GM19468 (cell line): ENCODE measurements around the gene CDH16.

Experiments used
- ATAC-seq: cut with Tn5 transposase; IDR thresholded peaks from one replicate; pipeline ENCODE4 v1.9.1; 2021; ENCODE audit warnings: mild to moderate bottlenecking, moderate library complexity, moderate number of reproducible peaks; ENCODE audit not compliant: unreplicated experiment; ENCODE audit errors: extremely low read depth

The CDH16 gene

DNA sequence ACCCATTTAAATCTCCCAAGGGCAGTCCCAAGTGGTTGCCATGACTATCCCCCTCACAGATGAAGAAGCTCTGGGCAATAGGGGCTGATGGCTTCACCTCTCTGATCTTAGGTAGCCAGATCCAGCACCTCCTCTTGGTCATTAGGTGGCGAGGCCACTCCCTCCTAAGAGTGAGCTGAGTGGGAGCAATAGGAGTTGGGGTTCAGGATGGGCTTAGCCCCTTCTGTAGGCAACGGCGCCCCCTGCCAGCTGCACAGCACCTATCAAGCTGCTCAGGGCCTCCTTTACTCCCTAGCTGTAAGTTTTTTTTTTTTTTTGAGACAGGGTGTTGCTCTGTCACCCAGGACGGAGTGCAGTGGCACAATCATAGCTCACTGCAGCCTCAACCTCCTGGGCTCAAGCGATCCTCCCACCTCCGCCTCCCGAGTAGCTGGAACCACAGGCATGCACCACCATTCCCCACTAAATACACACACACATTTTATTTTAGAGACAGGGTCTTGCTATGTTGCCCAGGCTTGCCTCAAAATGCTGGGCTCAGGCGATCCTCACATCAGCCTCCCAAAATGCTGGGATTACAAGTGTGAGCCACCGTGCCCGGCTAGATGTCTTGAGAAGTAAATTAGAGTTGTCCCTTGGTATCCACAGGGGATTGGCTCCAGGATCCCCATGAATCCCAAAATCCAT is 10.2 kb upstream of the CDH16 start:
- no peak for ATAC-seq

DNA sequence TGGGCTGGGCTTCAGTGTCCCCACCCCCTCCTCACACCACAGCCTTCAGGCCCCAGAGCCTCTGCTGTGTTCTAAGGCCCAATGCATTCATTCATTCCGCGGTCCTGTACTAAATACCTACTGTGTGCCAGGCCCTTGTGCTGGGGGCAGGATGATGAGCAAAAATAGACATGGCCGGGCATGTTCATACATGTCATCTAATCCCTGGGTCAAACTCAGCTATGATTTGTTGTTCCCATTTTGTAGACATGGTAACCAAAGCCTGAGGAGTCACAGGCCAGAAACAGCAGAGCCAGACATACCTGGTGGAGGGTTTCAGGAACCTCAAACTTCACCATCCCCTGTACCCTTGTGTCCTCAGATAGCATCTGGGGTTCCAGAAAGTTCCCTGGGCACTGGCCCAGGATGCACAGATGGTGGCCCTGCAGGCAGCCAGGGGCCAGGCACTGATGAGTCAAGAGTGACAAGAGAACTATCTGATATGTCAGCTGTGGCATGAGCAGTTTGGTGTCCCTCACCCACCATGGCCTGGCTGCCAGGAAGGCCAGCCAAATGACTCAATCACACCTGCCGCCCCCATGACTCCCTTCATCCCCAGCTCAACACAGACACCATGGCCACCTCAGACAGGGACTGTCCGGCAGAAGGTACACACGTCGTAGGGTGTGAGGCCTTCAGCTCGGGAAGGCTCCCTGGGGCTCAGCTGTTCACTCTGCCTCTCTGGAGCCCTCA is 9.4 kb upstream of the CDH16 start:
- no peak for ATAC-seq

DNA sequence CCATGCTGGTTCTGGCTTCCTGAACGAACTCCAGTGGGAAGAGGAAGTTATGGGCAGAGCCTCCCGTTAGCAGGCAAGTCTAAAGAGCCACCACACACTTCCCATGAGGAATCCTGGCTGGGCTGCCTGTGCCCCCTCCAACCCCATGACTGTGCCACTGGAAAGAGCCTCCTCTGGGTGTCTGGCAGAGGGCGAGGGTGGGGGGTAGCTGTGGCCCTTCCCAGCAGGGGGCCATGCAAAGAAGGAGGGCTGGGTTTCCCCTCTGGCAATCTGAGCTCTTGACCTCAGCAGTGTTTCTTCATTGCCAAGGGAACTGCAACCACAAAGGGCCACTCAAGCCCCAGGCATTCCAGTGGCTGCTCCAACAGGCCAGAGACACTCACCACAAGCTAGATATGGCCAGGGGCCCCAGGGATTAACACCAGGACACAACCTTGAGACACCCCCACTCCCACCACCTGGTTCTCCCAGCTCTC is 8.3 kb upstream of the CDH16 start:
- ATAC-seq: no peak

DNA sequence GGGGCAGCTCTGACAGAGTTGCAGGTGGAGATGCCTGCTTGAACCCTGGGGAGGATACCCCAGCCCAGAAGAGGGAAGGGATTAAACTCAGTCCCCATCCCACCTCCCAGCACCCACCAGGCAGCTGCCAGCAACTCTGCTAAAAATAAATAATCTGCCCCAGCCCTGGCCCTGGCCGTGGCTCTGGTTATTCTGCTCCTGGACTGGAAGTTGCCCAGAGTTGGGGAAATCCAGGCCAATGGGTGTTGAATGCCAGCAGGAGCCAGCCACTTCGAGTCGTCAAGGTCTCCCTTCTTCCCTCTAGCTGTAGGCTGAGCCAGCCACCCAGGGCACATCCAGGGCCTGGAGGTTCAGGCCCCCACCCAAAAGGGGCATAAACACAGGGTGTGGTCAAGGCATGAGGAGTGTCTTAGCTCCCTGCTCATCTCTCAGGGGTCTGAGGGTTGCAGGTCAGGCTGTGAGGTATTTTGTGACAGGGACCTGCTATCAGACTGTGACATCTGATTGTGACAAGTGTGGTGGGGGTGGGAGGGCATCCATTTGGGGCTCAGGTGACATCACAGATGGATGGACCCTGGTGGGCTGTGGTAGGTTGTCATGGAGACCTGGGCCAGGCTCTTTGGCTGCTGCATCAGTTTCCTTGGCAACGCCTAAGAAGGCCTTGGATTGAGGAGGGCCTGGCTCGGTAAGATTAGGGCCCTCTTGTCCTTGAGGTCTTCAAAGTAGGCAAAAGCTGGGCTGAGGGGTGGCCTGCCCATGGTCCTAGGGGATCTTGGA is 7.7 kb upstream of the CDH16 start:
- no peak for ATAC-seq

DNA sequence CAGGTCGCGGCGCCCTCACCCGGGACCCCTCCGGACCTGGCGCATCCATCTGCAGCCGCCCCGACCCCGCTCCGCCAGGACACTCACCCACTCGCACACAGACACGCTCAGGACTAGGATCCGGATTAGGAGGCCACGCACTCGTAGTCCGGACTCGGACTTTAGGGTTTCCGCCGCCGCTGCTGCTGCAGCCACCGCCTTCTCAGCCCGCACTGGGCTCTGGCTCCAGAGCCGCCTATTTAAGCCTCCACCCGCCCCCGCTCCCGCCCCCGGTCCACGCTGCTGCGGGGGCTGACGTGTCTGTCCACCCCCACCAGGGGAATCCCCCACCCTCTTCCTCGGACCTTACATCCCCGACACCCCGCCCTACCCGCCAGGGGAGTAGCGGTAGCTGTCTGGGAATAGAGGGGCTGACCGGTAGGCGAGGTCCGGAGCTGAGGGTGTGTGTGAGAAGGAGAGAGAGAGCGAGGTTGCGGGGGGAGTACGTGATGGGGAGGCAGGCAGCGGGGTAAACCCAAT is 6.7 kb upstream of the CDH16 start, which contains the start of gene RRAD:
RRAD (minus strand) TSS at position 214 of the 519 bp plus-strand sequence. CDS start 356 bp downstream, outside the sequence.
- ATAC-seq: no peak

DNA sequence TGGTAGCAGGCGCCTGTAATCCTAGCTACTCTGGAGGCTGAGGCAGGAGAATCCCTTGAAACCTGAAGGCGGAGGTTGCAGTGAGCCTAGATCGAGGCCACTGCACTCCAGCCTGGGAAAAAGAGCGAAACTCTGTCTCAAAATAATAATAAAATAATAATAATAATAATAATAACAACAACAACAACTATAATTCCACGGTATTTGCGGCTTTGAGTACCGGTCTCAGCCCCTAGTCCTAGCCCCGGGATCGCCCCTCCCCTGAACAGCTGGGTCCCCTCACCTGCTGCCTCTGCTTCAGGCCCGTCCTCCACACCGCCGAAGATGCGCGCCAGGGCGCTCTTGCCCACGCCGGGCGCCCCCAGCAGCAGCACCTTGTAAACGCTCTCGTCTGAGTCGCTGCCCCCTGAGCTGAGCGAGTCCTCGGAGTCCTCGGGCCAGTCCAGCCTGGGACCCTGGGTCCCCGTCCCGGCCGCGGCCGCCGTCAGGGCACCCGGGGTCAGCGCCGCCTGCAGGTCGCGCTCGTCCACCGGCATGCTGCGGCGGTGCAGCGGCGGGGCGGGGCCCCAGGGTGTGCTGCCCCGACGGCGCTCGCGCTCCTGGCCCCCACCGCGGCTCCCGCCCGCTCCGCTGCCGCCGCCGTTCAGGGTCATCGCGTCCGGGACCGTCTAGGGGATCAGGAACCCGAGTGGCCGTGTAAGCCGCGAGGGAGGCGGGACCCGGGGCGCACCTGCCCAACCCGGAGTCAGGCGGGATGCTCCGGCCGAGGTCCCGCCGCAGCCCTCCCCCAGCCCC is 6.0 kb upstream of the CDH16 start:
- ATAC-seq: no peak

DNA sequence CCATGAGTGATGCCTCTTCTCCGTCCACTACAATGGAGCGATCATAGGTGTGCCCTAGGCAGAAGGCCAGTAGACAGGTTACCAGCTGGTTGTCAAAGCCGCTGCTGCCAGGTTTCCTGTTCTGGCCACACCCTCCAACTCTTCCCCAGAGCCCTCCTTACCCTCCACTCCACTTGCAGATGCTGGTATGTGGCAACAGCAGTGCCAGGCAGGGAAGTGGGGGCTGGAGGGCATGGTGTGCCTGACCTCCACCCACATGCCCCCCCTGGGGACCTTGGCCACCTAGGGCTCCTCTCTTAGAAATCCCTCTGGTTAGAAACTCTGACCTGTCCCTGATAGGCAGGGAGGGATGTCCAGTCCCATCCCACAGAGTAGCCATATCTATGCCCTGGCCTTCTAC is 5.2 kb upstream of the CDH16 start:
- no peak for ATAC-seq

DNA sequence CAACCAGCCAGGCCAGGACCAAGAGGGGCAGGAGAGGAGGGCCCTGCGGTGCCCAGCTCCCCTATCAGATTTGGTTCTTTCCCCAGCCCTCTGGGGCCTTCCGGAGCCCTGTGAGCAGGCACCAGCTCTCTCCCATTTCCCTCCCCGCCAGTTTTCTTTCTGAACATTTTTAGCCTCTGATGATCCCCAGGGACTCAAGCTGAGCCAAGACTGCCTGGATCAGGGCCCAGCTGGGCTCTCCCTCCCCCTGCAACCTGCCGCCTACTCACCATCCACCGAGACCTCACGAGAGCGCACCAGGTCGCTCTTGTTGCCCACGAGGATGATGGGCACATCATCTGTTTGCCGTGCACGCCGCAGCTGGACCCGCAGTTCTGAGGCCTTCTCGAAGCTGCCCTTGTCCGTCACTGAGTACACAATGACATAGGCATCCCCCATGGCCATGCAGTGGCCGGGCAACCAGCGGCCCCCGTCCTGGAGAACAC is 4.6 kb upstream of the CDH16 start:
- no peak for ATAC-seq

DNA sequence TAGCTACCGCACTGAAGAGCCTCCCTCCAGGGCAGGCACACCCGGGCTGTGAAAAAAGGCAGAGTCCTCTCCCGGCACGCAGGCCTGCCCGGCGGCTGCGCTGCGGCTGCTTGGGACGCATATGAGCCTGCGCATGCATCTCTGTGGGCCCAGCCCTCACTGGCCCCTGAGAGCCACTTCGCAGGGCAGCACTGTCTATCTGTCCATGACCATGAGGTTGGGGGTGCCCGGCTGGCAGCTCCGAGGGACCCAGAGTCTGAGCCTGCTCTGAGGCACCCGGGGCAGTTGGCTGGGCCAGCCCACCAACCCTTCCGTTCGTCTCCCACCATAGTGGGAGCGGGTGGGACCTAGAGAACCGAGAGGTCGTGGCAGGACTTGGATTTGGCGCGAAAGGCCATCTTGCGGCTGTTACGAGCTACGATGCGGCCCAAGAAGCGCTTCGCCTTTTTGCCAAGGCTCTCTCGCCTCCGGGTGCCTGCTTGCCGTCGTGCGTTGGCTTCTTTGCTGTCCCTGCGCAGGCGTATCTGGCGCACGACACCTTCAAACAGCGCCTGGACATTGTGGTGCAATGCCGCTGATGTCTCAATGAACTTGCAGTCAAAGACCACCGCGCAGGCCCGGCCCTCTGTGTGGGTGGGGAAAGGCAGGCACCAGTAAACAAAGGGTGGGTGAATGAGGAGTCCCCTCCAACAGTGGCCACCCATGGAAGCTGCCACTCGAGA is 3.2 kb upstream of the CDH16 start:
- no peak for ATAC-seq

DNA sequence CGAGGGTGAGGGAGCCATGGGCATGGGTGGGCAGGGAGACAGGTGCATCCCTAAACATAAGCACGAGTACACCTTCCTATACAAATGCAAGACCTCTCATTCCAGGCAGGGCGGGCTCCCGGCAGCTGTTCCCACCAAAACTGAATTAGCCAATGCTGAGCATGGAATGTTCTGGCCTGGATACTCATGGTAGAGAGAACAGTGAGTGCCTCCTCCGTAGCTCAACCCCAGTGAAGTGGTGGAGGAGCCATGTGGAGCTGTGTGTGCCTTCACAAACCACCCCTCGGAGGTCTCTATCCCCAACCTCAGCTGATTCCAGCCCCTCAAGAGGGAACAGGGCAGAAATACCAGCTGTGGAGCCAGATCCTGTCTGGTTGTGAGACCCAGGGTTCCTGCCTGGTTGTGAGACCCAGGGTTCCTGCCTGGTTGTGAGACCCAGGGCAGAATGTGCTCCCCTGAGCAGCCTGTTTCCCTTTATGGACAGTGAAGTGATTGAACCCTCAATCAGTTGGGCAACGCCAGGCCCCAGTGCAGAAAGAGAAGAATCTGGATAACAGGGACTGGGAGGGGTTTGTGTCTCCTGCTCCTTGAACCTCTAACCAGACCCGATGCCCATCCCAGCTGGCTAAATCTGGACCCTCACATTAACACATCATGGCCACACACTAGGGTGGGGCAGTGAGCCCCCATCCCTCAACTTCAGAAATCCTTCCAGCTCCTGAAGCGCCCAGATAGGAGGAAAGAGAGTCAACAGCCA is 2.4 kb upstream of the CDH16 start:
- no peak for ATAC-seq

DNA sequence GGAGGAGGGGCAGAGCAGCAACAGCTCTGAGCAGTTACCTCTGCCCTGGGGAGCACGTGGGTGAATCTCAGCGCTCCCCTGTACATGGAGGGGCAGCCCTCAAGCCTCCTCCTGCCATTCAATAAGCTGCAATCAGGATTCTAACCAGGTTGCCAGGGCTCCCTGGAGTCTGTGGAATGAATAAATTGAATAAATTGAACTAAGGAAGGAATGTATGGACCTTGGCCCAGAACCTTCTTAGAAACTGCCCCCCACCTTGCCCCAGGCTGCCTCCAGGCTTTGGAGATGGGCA is 1.6 kb upstream of the CDH16 start:
- no peak for ATAC-seq

DNA sequence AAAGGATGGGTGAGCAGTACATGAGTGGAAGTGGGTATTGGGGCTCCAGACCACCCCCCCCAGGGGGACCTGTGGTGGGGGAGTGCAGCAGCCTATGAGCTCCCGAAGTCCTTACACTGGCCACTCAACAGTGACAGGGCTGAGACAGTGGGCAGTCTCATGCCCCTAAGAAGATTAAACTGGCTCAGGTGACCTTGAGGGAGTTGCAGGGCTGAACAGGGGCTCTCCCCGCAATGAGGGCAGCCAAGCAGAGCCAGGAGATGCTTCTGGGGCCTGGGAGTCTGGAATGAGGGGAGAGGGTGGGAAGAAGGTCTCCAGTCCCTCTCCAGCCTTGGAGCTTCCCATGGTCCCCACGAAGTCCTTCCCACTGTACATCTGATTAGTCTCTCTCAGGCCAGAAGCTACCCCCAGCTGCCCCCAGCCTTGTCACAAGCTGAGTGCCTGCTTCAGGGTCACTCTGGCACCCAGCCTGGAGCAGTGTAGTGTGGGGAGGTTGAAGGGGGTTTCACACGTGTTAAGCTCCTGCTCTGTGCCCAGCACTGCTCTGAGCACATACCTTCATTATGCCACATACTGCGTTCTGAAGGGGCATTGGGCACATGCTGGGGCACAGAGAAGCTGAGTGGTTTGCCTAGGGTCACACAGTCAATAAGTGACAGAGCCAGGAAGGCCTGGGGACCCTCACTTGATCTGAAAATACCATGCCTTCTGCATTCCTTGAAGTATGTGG is 1.0 kb upstream of the CDH16 start:
- ATAC-seq: no peak

DNA sequence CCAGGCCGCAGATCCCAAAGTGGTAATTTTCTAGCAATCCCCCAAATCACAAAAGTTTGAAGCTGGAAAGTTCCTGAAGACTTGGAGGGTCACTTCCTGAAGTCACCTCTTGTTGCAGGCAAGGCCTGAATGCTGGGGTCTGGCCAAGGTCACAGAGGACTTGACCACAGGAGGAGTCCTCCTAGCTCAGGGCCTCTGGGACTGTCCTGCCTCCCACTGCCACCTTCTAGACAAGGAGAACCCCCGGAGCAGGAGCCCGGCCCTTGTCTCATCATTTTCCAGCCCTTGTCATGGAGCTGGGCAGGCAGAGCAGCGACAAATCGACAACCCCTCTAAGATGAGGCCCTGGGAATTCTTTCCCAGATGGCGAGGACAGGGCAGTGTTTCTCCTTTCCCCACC is 330 bp downstream of the CDH16 start:
- no peak for ATAC-seq

DNA sequence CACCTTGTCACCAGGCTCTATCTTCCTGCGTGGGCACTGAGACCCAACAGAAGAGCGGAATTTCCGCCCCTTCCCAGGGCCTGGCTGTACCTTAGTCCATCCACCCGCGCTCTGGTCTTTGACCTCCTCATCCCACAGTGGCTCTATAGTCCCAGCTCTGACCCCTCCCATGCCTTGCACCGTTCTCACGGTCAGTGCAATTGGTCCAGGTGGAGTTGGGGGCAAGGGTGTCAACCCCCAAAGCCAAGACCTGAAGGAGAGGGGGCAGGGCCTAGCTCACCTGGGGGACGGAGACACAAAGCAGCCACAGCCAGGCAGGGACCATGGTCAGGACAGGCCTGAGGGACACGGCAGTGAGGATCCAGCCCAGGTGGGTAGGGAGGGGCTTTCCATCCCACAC is 944 bp downstream of the CDH16 start:
- ATAC-seq: no peak

DNA sequence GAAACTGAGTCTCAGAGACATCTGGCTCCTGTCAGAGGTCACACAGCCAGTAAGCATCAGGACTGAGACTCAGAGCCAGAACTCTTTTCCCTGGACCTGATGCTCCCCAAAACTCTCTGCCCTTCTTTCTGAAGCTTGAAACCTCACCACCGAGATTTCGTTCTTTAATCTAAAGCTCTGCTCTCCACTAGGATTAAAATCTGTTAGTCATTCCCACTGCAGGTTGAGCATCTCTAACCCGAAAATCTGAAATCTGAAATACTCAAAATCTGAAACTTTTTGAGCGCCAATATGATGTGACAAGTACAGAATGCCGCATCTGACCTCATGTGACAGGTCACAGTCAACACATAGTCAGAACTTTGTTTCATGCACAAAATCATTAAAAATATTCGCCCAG is 2.2 kb downstream of the CDH16 start:
- no peak for ATAC-seq

DNA sequence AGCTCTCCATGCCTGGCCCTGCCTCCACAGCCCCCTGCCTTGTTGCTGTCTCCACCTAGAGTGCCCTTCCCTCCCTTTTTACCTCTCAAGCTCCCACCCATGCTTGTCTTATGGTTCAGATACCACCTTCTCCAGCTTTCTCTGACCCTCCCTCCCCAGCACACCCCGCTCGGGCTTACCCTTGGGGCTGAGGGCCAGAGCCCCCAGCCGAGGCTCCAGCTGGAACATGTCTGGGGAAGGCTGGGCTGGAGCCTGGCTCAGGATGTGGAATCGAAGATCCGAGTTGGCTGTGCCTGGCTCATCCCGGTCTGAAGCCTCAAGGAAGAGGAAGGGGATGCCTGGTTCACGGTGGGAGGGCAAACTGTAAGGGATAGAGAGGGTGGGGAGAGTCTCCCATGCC is 3.6 kb downstream of the CDH16 start:
- no peak for ATAC-seq

DNA sequence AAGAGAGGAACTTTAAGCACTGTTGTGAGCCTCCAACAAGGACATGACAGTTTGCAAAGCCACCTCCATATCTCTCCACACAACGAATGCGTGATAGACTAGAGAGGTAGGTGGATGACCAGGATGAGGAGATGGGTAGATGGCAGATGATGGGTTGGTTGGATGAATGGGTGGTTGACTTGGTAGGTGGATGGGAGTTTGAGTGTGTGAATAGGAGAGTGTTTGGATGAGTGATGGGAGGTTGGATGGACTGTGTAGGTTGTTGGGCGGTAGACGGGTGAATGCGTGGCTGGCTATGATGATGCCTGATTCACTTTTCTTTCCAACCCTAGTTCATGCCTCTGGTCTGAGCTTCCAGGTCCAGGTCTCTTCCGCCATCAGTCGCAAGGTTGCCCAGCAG is 4.1 kb downstream of the CDH16 start:
- ATAC-seq: no peak

DNA sequence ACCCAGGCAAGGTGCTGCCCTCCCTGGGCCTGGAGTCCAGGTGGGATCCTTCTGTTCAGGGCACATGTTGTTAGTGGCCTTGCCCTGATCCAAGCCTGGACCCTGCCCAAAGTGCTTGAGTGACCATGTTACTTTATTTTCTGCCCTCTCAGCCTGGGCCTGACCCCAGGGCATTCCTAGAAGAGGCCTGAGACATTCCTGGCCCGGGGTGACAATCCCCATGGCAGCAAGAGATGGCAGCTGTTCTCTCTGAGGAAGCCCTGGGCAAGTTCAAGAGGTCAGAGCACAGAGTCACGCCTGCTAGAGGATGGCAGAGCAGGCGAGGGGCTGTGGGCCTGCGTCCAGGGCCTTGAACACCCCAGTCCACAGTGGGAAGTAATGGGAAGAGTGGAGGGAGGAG is 5.0 kb downstream of the CDH16 start:
- ATAC-seq: no peak
